Measurements from ENCODE around the gene PRKN.

- TF ChIP-seq CTCF (IDR thresholded peaks at IDR 0.05) (no peak), EZH2 (IDR thresholded peaks at IDR 0.05) (no peak), EZH2phosphoT487 (IDR thresholded peaks at IDR 0.05) (no peak)
These were observed 1193.2 kb downstream of the PRKN start for GRCh38 chr6:161534264-161534873.

All from neural progenitor cell (in vitro differentiated cells).